ENCODE results near the gene TAF4. TPM values are rescaled to one million over a fixed set of nuclear protein-coding genes. Genes with fewer than 3 reads are reported as not detected.
"Not testable (repeated sequence)": the region's sequence is repeated elsewhere in the genome, so short reads cannot be mapped to it uniquely, and the experiment has no call there.

The TAF4 gene
- total and polyA plus RNA-seq, 4 experiments from 2014 or later, result 0.54 to 33.1 (median 17.5) TPM

DNA sequence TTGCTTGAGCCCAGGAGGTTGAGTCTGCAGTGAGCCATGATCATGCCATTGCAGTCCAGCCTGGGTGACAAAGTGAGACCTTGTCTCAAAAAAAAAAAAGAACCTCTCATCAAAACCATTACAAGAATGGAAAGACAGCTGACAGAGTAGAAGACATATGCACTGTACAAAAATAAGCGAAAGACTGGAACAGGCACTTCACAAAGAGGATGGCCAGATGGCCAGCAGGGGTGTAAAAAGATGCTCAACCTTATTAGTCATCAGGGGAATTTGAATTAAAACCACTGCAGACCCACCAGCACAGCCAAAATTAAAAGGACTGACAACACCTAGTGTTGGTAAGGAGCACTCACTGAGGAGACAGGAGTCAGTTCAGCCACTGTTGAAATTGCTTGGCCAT, 13.5 kb upstream of the TAF4 start:
- Histone ChIP-seq H3K4me1 (ENCODE audit: insufficient read depth, low read length) (no peaks in the 10 kb centered on the region), H3K4me3 (ENCODE audit: low read length in 2 of 2) (no peak overlapping the region), H3K9me3 (ENCODE audit: control insufficient read depth in 1 of 2, low read length in 2 of 2) (peaks cover 0 to 4% of the 10 kb centered on the region in 2 donors), H3K27me3 (ENCODE audit: insufficient read depth, low read length) (no peaks in the 10 kb centered on the region), H3K27ac (ENCODE audit: low read depth, low read length) (no peak overlapping the region), H3K36me3 (ENCODE audit: insufficient read depth, low read length) (no peaks in the 10 kb centered on the region)
- ChIA-PET CTCF (ENCODE audit: partially characterized antibody) (no interaction called here), POLR2A (ENCODE audit: partially characterized antibody) (no interaction called here)
- peaks cover 3 to 45% (median 26%) of the 10 kb centered on the region in 8 donors for H3K9me3 Mint-ChIP-seq
- peaks cover 8 to 13% of the 10 kb centered on the region in 2 donors for H3K36me3 Mint-ChIP-seq
- intact Hi-C loops (cut with micrococcal nuclease), result no loop called here
- H3K4me3 Mint-ChIP-seq, result no peak overlapping the region
- peak overlapping the region in 1 of 7 donors; percentile 7 for H3K27ac Mint-ChIP-seq
- no peaks in the 10 kb centered on the region for H3K4me1 Mint-ChIP-seq
- peaks cover 2 to 5% of the 10 kb centered on the region in 2 donors for H3K27me3 Mint-ChIP-seq
- DNase-seq, result no peak

GRCh38 chr20:62073323-62073722, 7.6 kb upstream of the TAF4 start:
- no peaks in the 10 kb centered on the region for H3K36me3 ChIP-seq (ENCODE audit: insufficient read depth, low read length)
- no peak overlapping the region for H3K4me3 ChIP-seq (ENCODE audit: low read length in 2 of 2)
- H3K27ac ChIP-seq (ENCODE audit: low read depth, low read length), result no peak overlapping the region
- peaks cover 0 to 12% of the 10 kb centered on the region in 2 donors for H3K9me3 ChIP-seq (ENCODE audit: control insufficient read depth in 1 of 2, low read length in 2 of 2)
- POLR2A ChIA-PET (ENCODE audit: partially characterized antibody), result no interaction called here
- Mint-ChIP-seq H3K36me3 (peaks cover 8 to 15% of the 10 kb centered on the region in 2 donors), H3K27me3 (no peaks in the 10 kb centered on the region), H3K4me3 (no peak overlapping the region), H3K27ac (no peak overlapping the region), H3K9me3 (peaks cover 0 to 53% (median 33%) of the 10 kb centered on the region in 8 donors), H3K4me1 (peaks cover 0 to 5% (median 0%) of the 10 kb centered on the region in 4 donors)
- no peak for DNase-seq
- H3K27me3 ChIP-seq (ENCODE audit: insufficient read depth, low read length), result no peaks in the 10 kb centered on the region
- CTCF ChIA-PET (ENCODE audit: partially characterized antibody), result no interaction called here
- intact Hi-C loops (cut with micrococcal nuclease), result no loop called here
- H3K4me1 ChIP-seq (ENCODE audit: insufficient read depth, low read length), result no peaks in the 10 kb centered on the region

DNA sequence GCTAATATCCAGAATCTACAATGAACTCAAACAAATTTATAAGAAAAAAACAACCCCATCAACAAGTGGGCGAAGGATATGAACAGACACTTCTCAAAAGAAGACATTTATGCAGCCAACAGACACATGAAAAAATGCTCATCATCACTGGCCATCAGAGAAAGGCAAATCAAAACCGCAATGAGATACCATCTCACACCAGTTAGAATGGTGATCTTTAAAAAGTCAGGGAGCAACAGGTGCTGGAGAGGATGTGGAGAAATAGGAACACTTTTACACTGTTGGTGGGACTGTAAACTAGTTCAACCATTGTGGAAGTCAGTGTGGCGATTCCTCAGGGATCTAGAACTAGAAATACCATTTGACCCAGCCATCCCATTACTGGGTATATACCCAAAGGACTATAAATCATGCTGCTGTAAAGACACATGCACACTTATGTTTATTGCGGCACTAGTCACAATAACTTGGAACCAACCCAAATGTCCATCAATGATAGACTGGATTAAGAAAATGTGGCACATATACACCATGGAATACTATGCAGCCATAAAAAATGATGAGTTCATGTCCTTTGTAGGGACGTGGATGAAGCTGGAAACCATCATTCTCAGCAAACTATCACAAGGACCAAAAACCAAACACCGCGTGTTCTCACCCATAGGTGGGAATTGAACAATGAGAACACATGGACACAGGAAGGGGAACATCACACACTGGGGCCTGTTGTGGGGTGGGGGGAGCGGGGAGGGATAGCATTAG, 6.2 kb upstream of the TAF4 start:
- POLR2A ChIA-PET (ENCODE audit: partially characterized antibody); H3K4me3 ChIP-seq (ENCODE audit: low read length in 2 of 2); H3K27me3 ChIP-seq (ENCODE audit: insufficient read depth, low read length); intact Hi-C loops (cut with micrococcal nuclease); H3K27me3 Mint-ChIP-seq; H3K4me3 Mint-ChIP-seq; DNase-seq; H3K36me3 Mint-ChIP-seq; H3K36me3 ChIP-seq (ENCODE audit: insufficient read depth, low read length); H3K27ac Mint-ChIP-seq; H3K27ac ChIP-seq (ENCODE audit: low read depth, low read length); CTCF ChIA-PET (ENCODE audit: partially characterized antibody): not testable (repeated sequence)
- H3K9me3 Mint-ChIP-seq, result peaks cover 0 to 40% (median 30%) of the 10 kb centered on the region in 8 donors
- Histone ChIP-seq H3K4me1 (ENCODE audit: insufficient read depth, low read length) (peaks cover 13% of the 10 kb centered on the region), H3K9me3 (ENCODE audit: control insufficient read depth in 1 of 2, low read length in 2 of 2) (peaks cover 0 to 12% of the 10 kb centered on the region in 2 donors)
- peaks cover 10 to 20% (median 12%) of the 10 kb centered on the region in 4 donors for H3K4me1 Mint-ChIP-seq

DNA sequence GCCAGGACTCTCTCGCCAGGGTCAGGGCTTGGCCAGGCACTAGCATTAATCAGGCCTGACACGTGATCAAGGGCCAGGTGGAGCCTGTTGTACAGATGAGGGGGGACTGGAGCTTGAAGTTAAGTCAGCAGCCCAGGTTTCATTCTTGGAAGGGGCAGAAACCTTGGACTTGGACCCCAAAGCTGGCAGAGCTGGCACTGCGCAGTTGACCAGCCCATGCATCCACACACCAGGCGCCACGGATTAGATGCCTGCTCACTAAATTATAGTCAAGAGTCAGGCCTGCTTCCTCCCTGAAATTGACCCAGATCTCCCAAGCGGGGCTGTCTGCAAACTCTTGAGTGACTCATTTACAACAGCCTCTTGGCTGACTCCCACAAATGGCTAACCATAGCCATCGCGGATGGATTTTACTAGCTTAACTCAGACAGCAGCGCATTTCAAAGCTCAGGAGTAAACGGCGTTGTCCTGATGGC, 4.1 kb upstream of the TAF4 start:
- intact Hi-C loops (cut with micrococcal nuclease), result loop anchor here (5.0 to 10.0 kb wide), 3 partner anchors 57 to 315 kb away; partner anchors contain the start of genes OSBPL2 and RPS21
- peaks cover 17% of the 10 kb centered on the region for H3K4me1 ChIP-seq (ENCODE audit: insufficient read depth, low read length)
- POLR2A ChIA-PET (ENCODE audit: partially characterized antibody), result interaction anchor here (4.9 kb wide), 1 partner anchor 48 kb away, joined by 51 read pairs; no protein-coding TSS in a partner anchor
- peaks cover 0 to 9% of the 10 kb centered on the region in 2 donors for H3K36me3 Mint-ChIP-seq
- no peak overlapping the region for H3K4me3 ChIP-seq (ENCODE audit: low read length in 2 of 2)
- H3K9me3 Mint-ChIP-seq, result peaks cover 0 to 23% (median 19%) of the 10 kb centered on the region in 8 donors
- DNase-seq, result no peak
- no peak overlapping the region for H3K27ac ChIP-seq (ENCODE audit: low read depth, low read length)
- H3K4me1 Mint-ChIP-seq, result peaks cover 12 to 25% (median 16%) of the 10 kb centered on the region in 4 donors
- H3K36me3 ChIP-seq (ENCODE audit: insufficient read depth, low read length), result no peaks in the 10 kb centered on the region
- no peaks in the 10 kb centered on the region for H3K27me3 ChIP-seq (ENCODE audit: insufficient read depth, low read length)
- peaks cover 0 to 7% of the 10 kb centered on the region in 2 donors for H3K9me3 ChIP-seq (ENCODE audit: control insufficient read depth in 1 of 2, low read length in 2 of 2)
- CTCF ChIA-PET (ENCODE audit: partially characterized antibody), result interaction anchor here (2.2 kb wide), 1 partner anchor 66 kb away, joined by 8 read pairs; no protein-coding TSS in a partner anchor
- H3K27me3 Mint-ChIP-seq, result no peaks in the 10 kb centered on the region
- peak overlapping the region in 1 of 8 donors; percentile 6 for H3K4me3 Mint-ChIP-seq
- H3K27ac Mint-ChIP-seq, result no peak overlapping the region

GRCh38 chr20:62068997-62069396, 3.3 kb upstream of the TAF4 start:
- Mint-ChIP-seq H3K4me1 (peaks cover 14 to 28% (median 17%) of the 10 kb centered on the region in 4 donors), H3K9me3 (peaks cover 0 to 17% (median 13%) of the 10 kb centered on the region in 8 donors), H3K36me3 (peaks cover 0 to 8% of the 10 kb centered on the region in 2 donors), H3K27me3 (no peaks in the 10 kb centered on the region), H3K4me3 (peak overlapping the region in 1 of 8 donors; percentile 32), H3K27ac (peak overlapping the region in 1 of 7 donors; percentile 94)
- Histone ChIP-seq H3K4me1 (ENCODE audit: insufficient read depth, low read length) (peaks cover 21% of the 10 kb centered on the region), H3K36me3 (ENCODE audit: insufficient read depth, low read length) (no peaks in the 10 kb centered on the region), H3K27me3 (ENCODE audit: insufficient read depth, low read length) (no peaks in the 10 kb centered on the region), H3K4me3 (ENCODE audit: low read length in 2 of 2) (no peak overlapping the region), H3K27ac (ENCODE audit: low read depth, low read length) (no peak overlapping the region), H3K9me3 (ENCODE audit: control insufficient read depth in 1 of 2, low read length in 2 of 2) (peaks cover 0 to 7% of the 10 kb centered on the region in 2 donors)
- intact Hi-C loops (cut with micrococcal nuclease), result loop anchor here (5.0 to 10.0 kb wide), 3 partner anchors 57 to 316 kb away; partner anchors contain the start of genes OSBPL2 and RPS21
- ChIA-PET CTCF (ENCODE audit: partially characterized antibody) (interaction anchor here (1.3 to 2.2 kb wide), 2 partner anchors 67 to 88 kb away, joined by 4 to 8 read pairs; no protein-coding TSS in a partner anchor), POLR2A (ENCODE audit: partially characterized antibody) (interaction anchor here (4.1 to 4.9 kb wide), 2 partner anchors 49 to 54 kb away, joined by 51 to 130 read pairs; partner anchors contain the start of gene LSM14B)
- DNase-seq, result no peak

DNA sequence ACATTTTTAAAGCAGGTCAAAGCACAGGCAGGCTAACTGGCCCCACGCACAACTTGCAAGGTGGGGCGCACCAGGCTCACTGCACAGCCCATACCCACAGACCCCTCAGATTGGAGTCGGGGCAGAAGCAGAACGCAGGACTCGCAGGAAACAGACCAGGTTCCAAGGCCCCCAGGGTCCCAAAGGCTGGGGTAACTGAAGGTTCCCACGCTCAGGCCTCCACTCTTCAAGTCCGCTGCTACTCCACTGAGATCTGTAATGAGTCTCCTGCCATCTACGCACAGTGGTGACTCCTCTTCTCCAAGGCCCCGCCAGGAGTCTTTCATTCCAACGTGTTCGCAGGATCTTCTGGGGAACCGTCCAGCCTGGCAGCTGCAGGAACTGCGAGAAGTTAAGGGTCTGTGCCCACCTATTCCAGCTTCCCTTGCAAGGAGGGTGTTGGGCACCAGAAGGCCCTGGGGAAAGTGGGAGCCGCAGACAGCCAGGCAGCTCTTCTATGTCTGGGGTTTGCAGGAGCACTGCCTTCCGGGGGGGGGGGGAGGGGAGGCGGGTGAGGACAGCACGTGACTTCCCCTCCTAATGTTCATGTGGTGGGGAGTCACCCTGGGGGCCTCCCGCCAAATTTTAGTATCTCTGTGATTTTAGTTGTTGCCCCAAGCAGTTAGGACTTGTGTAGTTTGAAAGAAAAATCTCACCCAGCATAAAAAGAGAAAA, 2.0 kb upstream of the TAF4 start:
- POLR2A ChIA-PET (ENCODE audit: partially characterized antibody), result interaction anchor here (1.1 to 4.9 kb wide), 8 partner anchors 48 to 171 kb away, joined by 3 to 130 read pairs (median 15); partner anchors contain the start of genes LSM14B, OSBPL2, PSMA7 and SS18L1
- Histone ChIP-seq H3K4me1 (ENCODE audit: insufficient read depth, low read length) (peaks cover 34% of the 10 kb centered on the region), H3K27me3 (ENCODE audit: insufficient read depth, low read length) (no peaks in the 10 kb centered on the region), H3K36me3 (ENCODE audit: insufficient read depth, low read length) (no peaks in the 10 kb centered on the region), H3K27ac (ENCODE audit: low read depth, low read length) (no peak overlapping the region), H3K9me3 (ENCODE audit: control insufficient read depth in 1 of 2, low read length in 2 of 2) (no peaks in the 10 kb centered on the region), H3K4me3 (ENCODE audit: low read length in 2 of 2) (no peak overlapping the region)
- peak overlapping the region; percentile 59 to 94 (median 89) for H3K4me3 Mint-ChIP-seq
- DNase-seq, result no peak
- peaks cover 19 to 41% (median 29%) of the 10 kb centered on the region in 4 donors for H3K4me1 Mint-ChIP-seq
- H3K36me3 Mint-ChIP-seq, result peaks cover 0 to 11% of the 10 kb centered on the region in 2 donors
- peaks cover 0 to 4% (median 2%) of the 10 kb centered on the region in 8 donors for H3K9me3 Mint-ChIP-seq
- no peaks in the 10 kb centered on the region for H3K27me3 Mint-ChIP-seq
- peak overlapping the region; percentile 60 to 94 (median 91) for H3K27ac Mint-ChIP-seq
- intact Hi-C loops (cut with micrococcal nuclease), result loop anchor here (2.0 to 10.0 kb wide), 5 partner anchors 55 to 317 kb away; partner anchors contain the start of genes MTG2, OSBPL2 and RPS21
- CTCF ChIA-PET (ENCODE audit: partially characterized antibody), result interaction anchor here (0.7 to 2.2 kb wide), 7 partner anchors 49 to 89 kb away, joined by 3 to 8 read pairs (median 4); no protein-coding TSS in a partner anchor
